ENCODE measurements around the gene GCNA. TPM values are rescaled to one million over a fixed set of nuclear protein-coding genes. Genes with fewer than 3 reads are reported as not detected.
A peak's percentile ranks its signal among the peaks of the same experiment; 100 is the strongest.

The GCNA gene
- total and polyA plus RNA-seq, 2 of the 13 experiments (the other 11 are each of a cell fraction or from before 2014, with no cell fraction given): 0.38 to 0.66 TPM

DNA sequence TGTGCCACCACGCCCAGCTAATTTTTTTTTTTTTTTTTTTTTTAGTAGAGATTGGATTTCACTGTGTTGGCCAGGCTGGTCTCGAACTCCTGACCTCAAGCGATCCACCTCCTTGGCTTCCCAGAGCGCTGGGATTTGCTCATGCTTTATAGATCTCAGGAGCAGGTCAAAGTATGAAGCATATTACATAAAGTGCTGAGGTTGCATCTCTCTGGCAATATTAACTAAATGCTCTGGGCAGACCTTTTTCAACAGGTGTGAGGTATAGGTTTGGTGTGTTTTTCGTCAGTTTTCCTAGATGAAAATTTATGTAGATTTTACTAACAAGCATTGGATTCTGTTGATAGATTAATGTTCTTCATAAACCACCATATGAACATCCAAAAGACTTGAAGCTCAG is 19.3 kb upstream of the GCNA start:
- no peaks in the 10 kb centered on the region for H3K9me3 ChIP-seq (ENCODE audit: low read length)
- no peaks in the 10 kb centered on the region for H3K27me3 ChIP-seq (ENCODE audit: control insufficient read depth in 1 of 2, insufficient read depth in 2 of 2, low read length in 2 of 2)
- no peak for DNase-seq (ENCODE audit: low spot score)
- H3K9ac ChIP-seq (ENCODE audit: insufficient read depth, low read depth, low read length): no peak overlapping the region
- intact Hi-C loops (cut with micrococcal nuclease; ENCODE audit: unreplicated experiment): no loop called here
- no peak overlapping the region for H3K4me3 ChIP-seq (replicated peaks in 1 of 3; ENCODE audit: insufficient read depth in 1 of 3, low read depth in 2 of 3, low read length in 3 of 3)
- peak; percentile 64; the same call in 1 of the 2 replicates for TF ChIP-seq MAFF (IDR thresholded peaks at IDR 0.05; ENCODE audit: low read depth, low read length)
- no peak for TF ChIP-seq ZNF788 (CRISPR knock-in tag; IDR thresholded peaks at IDR 0.05; ENCODE audit: borderline replicate concordance)
- no peak for TF ChIP-seq SP4 (CRISPR knock-in tag; IDR thresholded peaks at IDR 0.05)
- no peak for TF ChIP-seq TARDBP (CRISPR knock-in tag; IDR thresholded peaks at IDR 0.05)
- no peak for TF ChIP-seq DDIT3 (CRISPR knock-in tag; IDR thresholded peaks at IDR 0.05)
- TF ChIP-seq, protein P1, sequence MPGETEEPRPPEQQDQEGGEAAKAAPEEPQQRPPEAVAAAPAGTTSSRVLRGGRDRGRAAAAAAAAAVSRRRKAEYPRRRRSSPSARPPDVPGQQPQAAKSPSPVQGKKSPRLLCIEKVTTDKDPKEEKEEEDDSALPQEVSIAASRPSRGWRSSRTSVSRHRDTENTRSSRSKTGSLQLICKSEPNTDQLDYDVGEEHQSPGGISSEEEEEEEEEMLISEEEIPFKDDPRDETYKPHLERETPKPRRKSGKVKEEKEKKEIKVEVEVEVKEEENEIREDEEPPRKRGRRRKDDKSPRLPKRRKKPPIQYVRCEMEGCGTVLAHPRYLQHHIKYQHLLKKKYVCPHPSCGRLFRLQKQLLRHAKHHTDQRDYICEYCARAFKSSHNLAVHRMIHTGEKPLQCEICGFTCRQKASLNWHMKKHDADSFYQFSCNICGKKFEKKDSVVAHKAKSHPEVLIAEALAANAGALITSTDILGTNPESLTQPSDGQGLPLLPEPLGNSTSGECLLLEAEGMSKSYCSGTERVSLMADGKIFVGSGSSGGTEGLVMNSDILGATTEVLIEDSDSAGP (CRISPR knock-in tag; IDR thresholded peaks at IDR 0.05; ENCODE audit: borderline replicate concordance): no peak
- no peak for TF ChIP-seq HNRNPUL1 (IDR thresholded peaks at IDR 0.05; ENCODE audit: low read depth, low read length)
- TF ChIP-seq SNAPC4 (CRISPR knock-in tag; IDR thresholded peaks at IDR 0.05): no peak
- no peak for TF ChIP-seq STAT5B (CRISPR knock-in tag; IDR thresholded peaks at IDR 0.05)
- no peak for TF ChIP-seq PAF1 (CRISPR knock-in tag; IDR thresholded peaks at IDR 0.05)
- TF ChIP-seq ZNF616 (CRISPR knock-in tag; IDR thresholded peaks at IDR 0.05; ENCODE audit: low read depth): no peak
- no peak for TF ChIP-seq TCF7 (IDR thresholded peaks at IDR 0.05; ENCODE audit: low read depth)
- TF ChIP-seq MAFK (conservative IDR thresholded peaks at IDR 0.05 in 1 of 2, IDR thresholded peaks at IDR 0.05 in 1 of 2; ENCODE audit: low read length in 2 of 2): peak; percentile 30 to 82; a peak in 3 of 4 replicates
- TF ChIP-seq IRF2 (CRISPR knock-in tag; IDR thresholded peaks at IDR 0.05): no peak
- TF ChIP-seq CTCF (CRISPR knock-in tag; IDR thresholded peaks at IDR 0.05): no peak
- no peak for TF ChIP-seq KLF13 (CRISPR knock-in tag; IDR thresholded peaks at IDR 0.05)
- TF ChIP-seq MEIS2 (CRISPR knock-in tag; IDR thresholded peaks at IDR 0.05): no peak
- 0 out of 2 replicates have a peak, but pooled peaks cover 2% of the 10 kb centered on the region for H4K20me1 ChIP-seq (ENCODE audit: insufficient read depth, low read length)
- H2AFZ ChIP-seq (ENCODE audit: low read length): no peak overlapping the region
- POLR2A ChIA-PET: no interaction called here
- no peak for FAIRE-seq
- H3K4me1 ChIP-seq (ENCODE audit: insufficient read depth, low read length): peaks cover 23% of the 10 kb centered on the region
- no peak overlapping the region for H3K27ac ChIP-seq (ENCODE audit: extremely low read length, insufficient read depth, low read length)
- no peak for ATAC-seq
- in situ Hi-C loops (cut with HindIII; ENCODE audit: extremely low pct_ligation_motif_present, low pct_unique_long_range_greater_than_20kb): no loop called here
- 94% methylated on average over 4 of the region's 5 CpGs for WGBS (ENCODE audit: low lambda C conversion rate)
- no peak overlapping the region for H3K4me2 ChIP-seq (ENCODE audit: low read depth, low read length)
- BruUV-seq (replicated peaks): no TSS peak
- peaks cover 2 to 53% of the 10 kb centered on the region in 2 experiments; a peak in 4 of 5 replicates for H3K36me3 ChIP-seq (replicated peaks in 1 of 2; ENCODE audit: control insufficient read depth in 1 of 2, insufficient read depth in 2 of 2, low read length in 2 of 2)
- peaks cover 2% of the 10 kb centered on the region for H3K79me2 ChIP-seq (ENCODE audit: insufficient read depth, low read length)
- CTCF ChIA-PET (ENCODE audit: low intra/inter-chr PET ratio, low total read pairs): no interaction called here
